Kidney (tissue), 14 donors: ENCODE measurements around the gene MAP3K5. TPM values are rescaled to one million over a fixed set of nuclear protein-coding genes. Genes with fewer than 3 reads are reported as not detected.

Source experiments
- DNase-seq, 5 donors: peaks; one replicate each; pipeline ENCODE4 v3.0.0-alpha.2; 2013 to 2020
- FAIRE-seq: peaks from 2 replicates; lab custom pipeline; 2012; peaks lifted over from hg19 to GRCh38; lab: Jason Lieb, UNC
- H3K27ac ChIP-seq, 2 donors: one replicate each; pipeline ENCODE4 v1.7.0; 2013; ENCODE audit warnings: low read depth in 2 of 2, low read length in 2 of 2, inconsistent platforms in 1 of 2
- H3K27me3 ChIP-seq: one replicate; pipeline ENCODE4 v1.7.1; 2013; ENCODE audit warnings: low read length, inconsistent platforms; ENCODE audit not compliant: control insufficient read depth, insufficient read depth
- H3K36me3 ChIP-seq, 3 donors: one replicate each; pipeline versions ENCODE4 v1.7.0 to v1.7.1; 2013; ENCODE audit warnings: low read length in 3 of 3, control low read depth in 1 of 3, inconsistent platforms in 1 of 3; ENCODE audit not compliant: insufficient read depth in 3 of 3, control insufficient read depth in 2 of 3
- H3K4me1 ChIP-seq, 3 donors: one replicate each; pipeline versions ENCODE4 v1.7.0 to v1.7.1; 2013; ENCODE audit warnings: low read length in 3 of 3, inconsistent platforms in 1 of 3, low read depth in 1 of 3; ENCODE audit not compliant: control insufficient read depth in 2 of 3, insufficient read depth in 2 of 3
- H3K4me3 ChIP-seq, 3 donors: one replicate each; pipeline versions ENCODE4 v1.7.0 to v1.8.1; 2013; ENCODE audit warnings: low read length in 3 of 3, control low read depth in 1 of 3, inconsistent platforms in 1 of 3
- H3K9ac ChIP-seq, 3 donors: one replicate each; pipeline versions ENCODE4 v1.7.0 to v1.7.1; 2013; ENCODE audit warnings: low read length in 3 of 3, control low read depth in 1 of 3, inconsistent platforms in 1 of 3
- H3K9me3 ChIP-seq, 3 donors: one replicate each; pipeline versions ENCODE4 v1.7.0 to v1.7.1; 2013; ENCODE audit warnings: low read length in 3 of 3, control low read depth in 1 of 3, inconsistent platforms in 1 of 3; ENCODE audit not compliant: control insufficient read depth in 2 of 3, insufficient read depth in 1 of 3
- CTCF ChIP-seq: IDR thresholded peaks from 3 replicates; pipeline ENCODE4 v1.5.1; 2012; ENCODE audit warnings: mild to moderate bottlenecking, moderate library complexity, borderline replicate concordance; ENCODE audit not compliant: insufficient read depth; ENCODE audit errors: extremely low read depth
- intact Hi-C: fragments of 100-400 bp; cut with DNase I; formaldehyde crosslinking; loops from one replicate; pipeline ENCODE4 v1.11.1; 2022
- polyA plus RNA-seq: library from polyadenylated mRNA; stranded (reverse); fragments of 350-450 nt; fragmentation: Illumina TruSeq; extraction: RNeasy Lipid Tissue Mini Kit (QIAGEN cat#74804); gene quantifications from one replicate; pipeline ENCODE4 v1.2.3, GENCODE V29; 2014; ENCODE audit warnings: low read depth, low replicate concordance; ENCODE audit not compliant: insufficient read depth
- total RNA-seq: library from RNA; stranded (reverse); fragmentation: NEBNext Ultra II Directional; extraction: Animal tissue kit (Norgen Biotek cat#: 25700); gene quantifications from one replicate; pipeline ENCODE4 v1.2.1, GENCODE V29; 2021
- donor health status: control.
- donor health status: control.
- donor health status: control.
- donor health status: control.
- donor health status: control.
- donor health status: DM: yes; HTN: yes; CAD: no.
- donor health status: Normal renal cell carcinoma (clear cell type).

The MAP3K5 gene
- total and polyA plus RNA-seq, 2 donors from 2014 or later: 5.9 to 32.9 TPM

- DNase-seq (no peak), FAIRE-seq (no peak)
- Histone ChIP-seq H3K4me3 (peak overlapping the region; percentile 75 to 91 (median 89)), H3K27me3 (no peaks in the 10 kb centered on the region), H3K9me3 (peaks cover 0 to 3% (median 0%) of the 10 kb centered on the region in 3 donors), H3K9ac (peak overlapping the region in 2 of 3 donors; percentile 11 to 91), H3K4me1 (peaks cover 0 to 3% (median 3%) of the 10 kb centered on the region in 3 donors), H3K36me3 (no peaks in the 10 kb centered on the region), H3K27ac (peak overlapping the region; percentile 99)
- TF ChIP-seq CTCF: no peak
- intact Hi-C loops: loop anchor here (10.0 kb wide), 2 partner anchors 149 to 209 kb away; no protein-coding TSS in a partner anchor
Measured at GRCh38 chr6:136793363-136793762, 1.1 kb upstream of the MAP3K5 start.

- peaks cover 0 to 9% (median 5%) of the 10 kb centered on the region in 3 donors for H3K4me1 ChIP-seq
- no peak for TF ChIP-seq CTCF
- DNase-seq: no peak
- peak overlapping the region in 2 of 3 donors; percentile 89 to 96 for H3K4me3 ChIP-seq
- H3K27me3 ChIP-seq: no peaks in the 10 kb centered on the region
- intact Hi-C loops: loop anchor here (10.0 kb wide), 2 partner anchors 147 to 207 kb away; no protein-coding TSS in a partner anchor
- no peak for FAIRE-seq
- peak overlapping the region in 2 of 3 donors; percentile 5 to 76 for H3K9ac ChIP-seq
- peak overlapping the region; percentile 99 for H3K27ac ChIP-seq
- H3K36me3 ChIP-seq: no peaks in the 10 kb centered on the region
- H3K9me3 ChIP-seq: no peaks in the 10 kb centered on the region
Measured at GRCh38 chr6:136792095-136792409, 225 bp downstream of the MAP3K5 start.

GRCh38 chr6:136791296-136792094 is 782 bp downstream of the MAP3K5 start:
- H3K9me3 ChIP-seq: no peaks in the 10 kb centered on the region
- H3K9ac ChIP-seq: peak overlapping the region; percentile 5 to 76 (median 48)
- peak overlapping the region; percentile 63 to 96 (median 89) for H3K4me3 ChIP-seq
- TF ChIP-seq CTCF: no peak
- FAIRE-seq (no peak), DNase-seq (peak; percentile 39 to 92 (median 60))
- intact Hi-C loops: loop anchor here (10.0 kb wide), 2 partner anchors 147 to 207 kb away; no protein-coding TSS in a partner anchor
- no peaks in the 10 kb centered on the region for H3K36me3 ChIP-seq
- peak overlapping the region; percentile 77 to 99 for H3K27ac ChIP-seq
- H3K27me3 ChIP-seq: no peaks in the 10 kb centered on the region
- H3K4me1 ChIP-seq: peaks cover 0 to 9% (median 7%) of the 10 kb centered on the region in 3 donors
